NCI-H2171 (cell line): ENCODE data around the gene CPXM1.
"Not testable (repeated sequence)": the region's sequence is repeated elsewhere in the genome, so short reads cannot be mapped to it uniquely, and the experiment has no call there.

Experiments used
- DNase-seq: peaks from one replicate; lab custom pipeline; 2025; lab: John Stamatoyannopoulos, UW

The CPXM1 gene

GRCh38 chr20:2800521-2801285, at the start of gene CPXM1:
Gene CPXM1, minus strand, starts transcription at chr20:2800627. Its CDS starts 55 bp downstream, at chr20:2800572.
- no peak for DNase-seq

GRCh38 chr20:2849529-2849928, 49.1 kb upstream of the CPXM1 start:
- DNase-seq = no peak

- no peak for DNase-seq
Observed at GRCh38 chr20:2847802-2848201, 47.4 kb upstream of the CPXM1 start.

- DNase-seq = no peak
Observed at GRCh38 chr20:2846698-2847097, 46.3 kb upstream of the CPXM1 start.

- DNase-seq = no peak
Observed at GRCh38 chr20:2845607-2846006, 45.2 kb upstream of the CPXM1 start.

- DNase-seq = no peak
Observed at GRCh38 chr20:2840967-2841531, 40.6 kb upstream of the CPXM1 start.

- peak; percentile 89 for DNase-seq
Observed at GRCh38 chr20:2840138-2840966, 39.9 kb upstream of the CPXM1 start, which contains the start of the genes PCED1A and VPS16. Gene PCED1A, minus strand, starts transcription at chr20:2840655. Its CDS starts 743 bp downstream, at chr20:2839912. Gene VPS16, plus strand, starts transcription at chr20:2840745. Its CDS starts 30 bp downstream, at chr20:2840775.

GRCh38 chr20:2839732-2840137, 39.3 kb upstream of the CPXM1 start:
- DNase-seq = no peak

GRCh38 chr20:2838847-2839671, 38.6 kb upstream of the CPXM1 start:
- no peak for DNase-seq

GRCh38 chr20:2838170-2838797, 37.9 kb upstream of the CPXM1 start:
- DNase-seq = no peak

- no peak for DNase-seq
Observed at GRCh38 chr20:2837221-2837960, 37.0 kb upstream of the CPXM1 start.

- DNase-seq = no peak
Observed at GRCh38 chr20:2836035-2836434, 35.6 kb upstream of the CPXM1 start.

GRCh38 chr20:2835331-2835796, 34.9 kb upstream of the CPXM1 start:
- no peak for DNase-seq

- DNase-seq = no peak
Observed at GRCh38 chr20:2834401-2835110, 34.1 kb upstream of the CPXM1 start.

GRCh38 chr20:2833761-2834160, 33.3 kb upstream of the CPXM1 start:
- no peak for DNase-seq

GRCh38 chr20:2831206-2831605, 30.8 kb upstream of the CPXM1 start:
- DNase-seq = not testable (repeated sequence)

- DNase-seq = no peak
Observed at GRCh38 chr20:2829376-2829775, 28.9 kb upstream of the CPXM1 start.

GRCh38 chr20:2826655-2827054, 26.2 kb upstream of the CPXM1 start:
- DNase-seq = no peak

- DNase-seq = no peak
Observed at GRCh38 chr20:2825761-2826160, 25.3 kb upstream of the CPXM1 start.

GRCh38 chr20:2822073-2822472, 21.6 kb upstream of the CPXM1 start:
- no peak for DNase-seq
